CD4-positive, alpha-beta T cell treated with Interleukin-6 for 4 hours (primary cell): ENCODE measurements around the gene POLR3GL.

Experiments
- DNase-seq: peaks from one replicate; pipeline ENCODE4 v3.0.0-alpha.2; 2020; ENCODE audit warnings: mixed read lengths

POLR3GL gene

GRCh38 chr1:145977016-145977415 lies 12.5 kb downstream of the POLR3GL start:
- DNase-seq = no peak

- DNase-seq = peak; percentile 85
These were observed 13.3 kb downstream of the POLR3GL start for GRCh38 chr1:145977486-145978470.

GRCh38 chr1:145978471-145978853 lies 14.0 kb downstream of the POLR3GL start:
- no peak for DNase-seq

- peak; percentile 79 for DNase-seq
These were observed 14.6 kb downstream of the POLR3GL start for GRCh38 chr1:145978854-145979745.

- DNase-seq = peak; percentile 38
These were observed 15.4 kb downstream of the POLR3GL start for GRCh38 chr1:145979746-145980456.

- no peak for DNase-seq
These were observed 16.0 kb downstream of the POLR3GL start for GRCh38 chr1:145980457-145980994.

- no peak for DNase-seq
These were observed 17.7 kb downstream of the POLR3GL start for GRCh38 chr1:145982010-145982723.

- no peak for DNase-seq
These were observed 18.8 kb downstream of the POLR3GL start for GRCh38 chr1:145983206-145983675.

GRCh38 chr1:145983960-145984830 lies 19.7 kb downstream of the POLR3GL start:
- DNase-seq = peak; percentile 62

GRCh38 chr1:145985129-145985501 lies 20.6 kb downstream of the POLR3GL start:
- no peak for DNase-seq

GRCh38 chr1:145985502-145986439 lies 21.3 kb downstream of the POLR3GL start:
- peak; percentile 14 for DNase-seq

GRCh38 chr1:145986551-145986950 lies 22.1 kb downstream of the POLR3GL start:
- DNase-seq = no peak

- no peak for DNase-seq
These were observed 23.4 kb downstream of the POLR3GL start for GRCh38 chr1:145987926-145988325.

- DNase-seq = no peak
These were observed 24.3 kb downstream of the POLR3GL start for GRCh38 chr1:145988773-145989172.

- DNase-seq = no peak
These were observed 25.9 kb downstream of the POLR3GL start for GRCh38 chr1:145990249-145990855.

- DNase-seq = no peak
These were observed 27.4 kb downstream of the POLR3GL start for GRCh38 chr1:145991735-145992412.

- DNase-seq = no peak
These were observed 28.0 kb downstream of the POLR3GL start for GRCh38 chr1:145992502-145992936.

GRCh38 chr1:145992958-145993617 lies 28.6 kb downstream of the POLR3GL start:
- no peak for DNase-seq
